ENCODE data around the gene NKTR. TPM values are rescaled to one million over a fixed set of nuclear protein-coding genes. Genes with fewer than 3 reads are reported as not detected.

NKTR gene
- 253 and 1,006 TPM in 2 replicates for total RNA-seq (2011; cell fraction: chromatin; rRNA removed; ENCODE audit: low replicate concordance)
- total RNA-seq (2011; cell fraction: nucleolus; rRNA removed): 104 and 168 TPM in 2 replicates
- 377 and 604 TPM in 2 replicates for total RNA-seq (2011; cell fraction: nucleoplasm; rRNA removed)
- total RNA-seq (2014; rRNA removed) (48.0 and 51.5 TPM in 2 replicates), total RNA-seq (2014; rRNA removed; fragmentation: Illumina TruSeq; extraction: Trizol) (117 and 120 TPM in 2 replicates), total RNA-seq (2015; rRNA removed; fragmentation: Illumina TruSeq; extraction: Trizol) (94.1 and 104 TPM in 2 replicates), total RNA-seq (2021) (67.4 and 70.3 TPM in 2 replicates), polyA plus RNA-seq (2011; rRNA removed) (123 and 130 TPM in 2 replicates), polyA plus RNA-seq (2014; fragmentation: Illumina TruSeq; extraction: Trizol) (76.5 and 95.7 TPM in 2 replicates), polyA plus RNA-seq (2014; fragmentation: Nextera tagmentation; extraction: Ambion mirVana) (10 to 100 TPM; 19.7 to 30.2 TPM), polyA plus RNA-seq (2014; rRNA removed) (84.5 and 92.6 TPM in 2 replicates), polyA minus RNA-seq (2011; rRNA and poly(A)+ RNA removed) (140 and 209 TPM in 2 replicates), Bru-seq, nascent RNA (percentile 96 among the genes with signal in this experiment), BruChase-seq, experiment 1, labeled RNA remaining after a 2-hour chase (percentile 99 among the genes with signal in this experiment), BruChase-seq, experiment 2, labeled RNA remaining after a 6-hour chase (percentile 99 among the genes with signal in this experiment)
- 9.2 and 26.9 TPM in 2 replicates for polyA plus RNA-seq (2011; cell fraction: cytosol; rRNA removed)
- polyA plus RNA-seq (2011; cell fraction: nucleus; rRNA removed): 284 and 370 TPM in 2 replicates
- 39.4 and 56.1 TPM in 2 replicates for polyA plus RNA-seq (2012)
- polyA minus RNA-seq (2011; cell fraction: cytosol; rRNA and poly(A)+ RNA removed): 19.9 and 20.4 TPM in 2 replicates
- polyA minus RNA-seq (2011; cell fraction: nucleus; rRNA and poly(A)+ RNA removed): 246 and 455 TPM in 2 replicates
- long read RNA-seq, experiment 1, full-length matches to known transcripts: 4 of 76 reads
- long read RNA-seq, experiment 1, partial matches to known transcripts: 39 of 76 reads
- long read RNA-seq, experiment 1, other reads (novel, unspliced or antisense): 33 of 76 reads
- long read RNA-seq, experiment 2, partial matches to known transcripts: 3 of 11 reads
- long read RNA-seq, experiment 2, other reads (novel, unspliced or antisense): 8 of 11 reads
- long read RNA-seq, experiment 3, partial matches to known transcripts: 11 of 19 reads
- long read RNA-seq, experiment 3, other reads (novel, unspliced or antisense): 7 of 19 reads

DNA sequence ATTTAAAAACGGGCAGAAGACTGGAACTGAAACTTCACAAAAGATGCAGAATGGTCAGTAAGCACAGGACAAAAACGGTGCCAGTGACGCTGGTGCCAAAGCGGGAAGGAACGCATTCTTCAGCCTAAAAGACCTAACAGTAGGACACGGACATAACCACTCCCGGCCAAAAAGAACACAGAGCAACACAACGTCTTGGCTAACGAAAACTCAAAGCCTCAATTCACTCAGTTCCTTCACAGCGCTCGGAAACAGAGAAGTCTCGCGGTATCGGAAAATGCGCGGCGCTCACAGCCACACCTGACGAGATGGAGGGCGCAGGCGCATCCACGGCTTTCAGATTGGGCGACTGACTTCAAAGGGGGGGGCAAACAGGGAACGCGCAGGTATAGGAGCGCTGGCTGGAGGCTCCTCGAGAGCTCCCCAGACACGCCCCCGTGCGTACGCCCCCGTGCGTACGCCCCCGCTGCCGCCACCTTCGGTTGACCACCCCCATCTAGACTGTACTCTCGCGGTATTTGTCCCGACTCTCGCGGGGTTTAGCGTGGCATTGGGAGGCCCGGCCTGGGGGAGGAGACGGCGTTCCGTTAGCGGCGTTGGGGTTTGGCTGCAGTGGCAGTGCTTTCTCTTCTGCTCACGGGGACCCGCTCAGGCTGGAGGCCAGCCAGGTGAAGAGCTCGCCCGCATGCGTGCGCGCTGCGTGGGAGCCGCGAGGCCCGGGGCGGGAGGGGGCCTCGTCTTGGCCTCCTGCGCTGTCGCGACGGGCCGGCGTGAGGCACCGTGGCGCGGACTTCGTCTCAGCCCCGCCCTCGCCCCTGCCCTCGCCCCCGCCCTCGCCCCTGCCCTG, at the start of gene NKTR:
TSS of gene NKTR (plus strand) at position 576 of the 847 bp plus-strand sequence. CDS start 321 bp downstream, outside the sequence.
- Histone ChIP-seq H2AFZ (ENCODE audit: low read depth, low read length) (peak within 1 kb of the TSS; percentile 98), H3K4me3 (peak within 1 kb of the TSS; percentile 85), H3K4me1 (replicated peaks in 1 of 2; ENCODE audit: control insufficient read depth in 2 of 2, insufficient read depth in 2 of 2, low read length in 2 of 2) (peaks cover 12 to 13% of the 10 kb centered on the region in 2 experiments; a peak in 4 of 5 replicates), H3K9me3 (replicated peaks; ENCODE audit: control insufficient read depth, insufficient read depth, low read depth, low read length) (peaks cover 2% of the 10 kb centered on the region; the same call in 1 of the 2 replicates), H3K27me3 (ENCODE audit: control insufficient read depth in 2 of 2, insufficient read depth in 2 of 2, low read length in 2 of 2) (no peaks in the 10 kb centered on the region), H4K20me1 (replicated peaks; ENCODE audit: control insufficient read depth, insufficient read depth, low read length) (no peaks in the 10 kb centered on the region; the same call in 1 of the 2 replicates), H3K4me2 (ENCODE audit: insufficient read depth, low read length) (peak within 1 kb of the TSS; percentile 99), H3K9ac (ENCODE audit: insufficient read depth in 1 of 2, low read depth in 2 of 2, low read length in 2 of 2) (peak within 1 kb of the TSS; percentile 93 to 96), H3K9me1 (ENCODE audit: control insufficient read depth, insufficient read depth, low read length) (no peaks in the 10 kb centered on the region), H3K27ac (ENCODE audit: extremely low read depth, low read depth, low read length) (peak within 1 kb of the TSS; percentile 95), H3K36me3 (ENCODE audit: control insufficient read depth, insufficient read depth, low read length) (peaks cover 27% of the 10 kb centered on the region), H3K79me2 (ENCODE audit: control insufficient read depth, insufficient read depth, low read length) (peaks cover 49% of the 10 kb centered on the region)
- intact Hi-C loops (cut with micrococcal nuclease): loop anchor here (1.0 kb wide), 1 partner anchor 10 kb away; the partner anchor contains the start of gene SS18L2
- DNase-seq (ENCODE audit: extremely low read depth in 1 of 4, low spot score in 3 of 4): peak; percentile 96 to 100 (median 98)
- ChIA-PET CTCF (ENCODE audit: low intra/inter-chr PET ratio) (no interaction called here), POLR2A (interaction anchor here (0.6 to 1.6 kb wide), 12 partner anchors 9 to 1086 kb away, joined by 3 to 13 read pairs (median 4); partner anchors contain the start of genes SEC22C and SS18L2)
- in situ Hi-C loops (cut with MboI): no loop called here
- peak; percentile 91 for FAIRE-seq
- no TSS peak for BruUV-seq (replicated peaks)
- peak; percentile 85 for ATAC-seq
- WGBS (ENCODE audit: insufficient coverage, low coverage, missing lambda C conversion rate): under 1% methylated on average over 42 of the region's 76 CpGs
- TF ChIP-seq SMARCE1 (IDR thresholded peaks at IDR 0.05) (0 out of 2 replicates have a peak, but pooled peaks have one; percentile 12), XRCC3 (IDR thresholded peaks at IDR 0.05) (no peak), POLR2H (tag; IDR thresholded peaks at IDR 0.05; ENCODE audit: low read depth) (peak; percentile 89), ZNF584 (CRISPR knock-in tag; IDR thresholded peaks at IDR 0.05; ENCODE audit: low read depth) (no peak), SIN3A (IDR thresholded peaks at IDR 0.05; ENCODE audit: borderline replicate concordance in 2 of 2, control insufficient read depth in 1 of 2, low read depth in 2 of 2, low read length in 2 of 2) (peak; percentile 17 to 75; a peak in 3 of 4 replicates), RBM22 (IDR thresholded peaks at IDR 0.05; ENCODE audit: low read depth, low read length, poor library complexity, severe bottlenecking) (peak; percentile 68), RBM17 (IDR thresholded peaks at IDR 0.05; ENCODE audit: borderline replicate concordance, low read depth, low read length) (no peak), TFAM (CRISPR knock-in tag; conservative IDR thresholded peaks at IDR 0.05) (no peak), YY1 (IDR thresholded peaks at IDR 0.05; ENCODE audit: borderline replicate concordance in 1 of 3, control insufficient read depth in 1 of 3, extremely low read depth in 1 of 3, insufficient read depth in 3 of 3, insufficient read length in 1 of 3, insufficient replicate concordance in 2 of 3, low read depth in 1 of 3, low read length in 2 of 3) (peak in 2 of 3 experiments; percentile 30 to 50), ZEB2 (IDR thresholded peaks at IDR 0.05) (peak; percentile 70; the same call in 1 of the 2 replicates)
- TF ChIP-seq, protein P1, sequence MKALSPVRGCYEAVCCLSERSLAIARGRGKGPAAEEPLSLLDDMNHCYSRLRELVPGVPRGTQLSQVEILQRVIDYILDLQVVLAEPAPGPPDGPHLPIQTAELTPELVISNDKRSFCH (CRISPR knock-in tag; IDR thresholded peaks at IDR 0.05): no peak
- TF ChIP-seq, protein P1 (tag; IDR thresholded peaks at IDR 0.05): peak; percentile 22; the same call in 1 of the 2 replicates
- TF ChIP-seq, protein P2, sequence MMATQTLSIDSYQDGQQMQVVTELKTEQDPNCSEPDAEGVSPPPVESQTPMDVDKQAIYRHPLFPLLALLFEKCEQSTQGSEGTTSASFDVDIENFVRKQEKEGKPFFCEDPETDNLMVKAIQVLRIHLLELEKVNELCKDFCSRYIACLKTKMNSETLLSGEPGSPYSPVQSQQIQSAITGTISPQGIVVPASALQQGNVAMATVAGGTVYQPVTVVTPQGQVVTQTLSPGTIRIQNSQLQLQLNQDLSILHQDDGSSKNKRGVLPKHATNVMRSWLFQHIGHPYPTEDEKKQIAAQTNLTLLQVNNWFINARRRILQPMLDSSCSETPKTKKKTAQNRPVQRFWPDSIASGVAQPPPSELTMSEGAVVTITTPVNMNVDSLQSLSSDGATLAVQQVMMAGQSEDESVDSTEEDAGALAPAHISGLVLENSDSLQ (IDR thresholded peaks at IDR 0.05): peak; percentile 57; the same call in 1 of the 2 replicates

All from K562 (cell line).